ENCODE data around the gene KMT2E.

Gene KMT2E

GRCh38 chr7:105156731-105157130 lies 142.7 kb downstream of the KMT2E start:
- Histone ChIP-seq H3K4me3 (ENCODE audit: low read depth, low read length, poor library complexity, severe bottlenecking) (no peak overlapping the region), H3K36me3 (ENCODE audit: insufficient read depth, low read length) (no peaks in the 10 kb centered on the region), H3K4me1 (ENCODE audit: insufficient read depth, low read length, severe bottlenecking) (no peaks in the 10 kb centered on the region), H3K9me3 (ENCODE audit: low read length) (no peaks in the 10 kb centered on the region), H3K79me2 (ENCODE audit: insufficient read depth, low read length) (no peaks in the 10 kb centered on the region), H3F3A (ENCODE audit: insufficient read depth, low read length) (no peaks in the 10 kb centered on the region), H3K27ac (ENCODE audit: low read depth, low read length, poor library complexity, severe bottlenecking) (no peak overlapping the region), H3K9me2 (ENCODE audit: low read depth, low read length) (no peaks in the 10 kb centered on the region), H3K27me3 (ENCODE audit: insufficient read depth, low read length) (no peaks in the 10 kb centered on the region), H2AFZ (ENCODE audit: low read length) (no peak overlapping the region), H4K20me1 (ENCODE audit: insufficient read depth, low read length) (no peaks in the 10 kb centered on the region), H3K9ac (ENCODE audit: low read length) (no peak overlapping the region), H3K4me2 (ENCODE audit: low read length) (no peak overlapping the region)
- TF ChIP-seq EZH2 (IDR thresholded peaks at IDR 0.05; ENCODE audit: borderline replicate concordance, low read length) (no peak), CTCF (IDR thresholded peaks at IDR 0.05; ENCODE audit: low read length) (no peak)

GRCh38 chr7:105157278-105157677 lies 143.3 kb downstream of the KMT2E start:
- Histone ChIP-seq H4K20me1 (ENCODE audit: insufficient read depth, low read length) (no peaks in the 10 kb centered on the region), H3K27me3 (ENCODE audit: insufficient read depth, low read length) (no peaks in the 10 kb centered on the region), H2AFZ (ENCODE audit: low read length) (no peak overlapping the region), H3F3A (ENCODE audit: insufficient read depth, low read length) (no peaks in the 10 kb centered on the region), H3K4me2 (ENCODE audit: low read length) (no peak overlapping the region), H3K36me3 (ENCODE audit: insufficient read depth, low read length) (no peaks in the 10 kb centered on the region), H3K4me1 (ENCODE audit: insufficient read depth, low read length, severe bottlenecking) (no peaks in the 10 kb centered on the region), H3K9me3 (ENCODE audit: low read length) (no peaks in the 10 kb centered on the region), H3K4me3 (ENCODE audit: low read depth, low read length, poor library complexity, severe bottlenecking) (no peak overlapping the region), H3K9me2 (ENCODE audit: low read depth, low read length) (no peaks in the 10 kb centered on the region), H3K9ac (ENCODE audit: low read length) (no peak overlapping the region), H3K27ac (ENCODE audit: low read depth, low read length, poor library complexity, severe bottlenecking) (no peak overlapping the region), H3K79me2 (ENCODE audit: insufficient read depth, low read length) (no peaks in the 10 kb centered on the region)
- TF ChIP-seq EZH2 (IDR thresholded peaks at IDR 0.05; ENCODE audit: borderline replicate concordance, low read length) = no peak
- TF ChIP-seq CTCF (IDR thresholded peaks at IDR 0.05; ENCODE audit: low read length) = no peak

GRCh38 chr7:105161366-105161765 lies 147.4 kb downstream of the KMT2E start:
- H3K79me2 ChIP-seq (ENCODE audit: insufficient read depth, low read length) = no peaks in the 10 kb centered on the region
- no peaks in the 10 kb centered on the region for H3K9me3 ChIP-seq (ENCODE audit: low read length)
- H3K9me2 ChIP-seq (ENCODE audit: low read depth, low read length) = no peaks in the 10 kb centered on the region
- no peaks in the 10 kb centered on the region for H3K4me1 ChIP-seq (ENCODE audit: insufficient read depth, low read length, severe bottlenecking)
- no peak overlapping the region for H3K4me2 ChIP-seq (ENCODE audit: low read length)
- no peak overlapping the region for H3K27ac ChIP-seq (ENCODE audit: low read depth, low read length, poor library complexity, severe bottlenecking)
- H2AFZ ChIP-seq (ENCODE audit: low read length) = no peak overlapping the region
- H3K36me3 ChIP-seq (ENCODE audit: insufficient read depth, low read length) = peaks cover 18% of the 10 kb centered on the region
- TF ChIP-seq CTCF (IDR thresholded peaks at IDR 0.05; ENCODE audit: low read length) (no peak), EZH2 (IDR thresholded peaks at IDR 0.05; ENCODE audit: borderline replicate concordance, low read length) (no peak)
- H3F3A ChIP-seq (ENCODE audit: insufficient read depth, low read length) = no peaks in the 10 kb centered on the region
- H3K27me3 ChIP-seq (ENCODE audit: insufficient read depth, low read length) = no peaks in the 10 kb centered on the region
- H3K4me3 ChIP-seq (ENCODE audit: low read depth, low read length, poor library complexity, severe bottlenecking) = no peak overlapping the region
- H3K9ac ChIP-seq (ENCODE audit: low read length) = no peak overlapping the region
- H4K20me1 ChIP-seq (ENCODE audit: insufficient read depth, low read length) = no peaks in the 10 kb centered on the region
